ENCODE measurements around the gene YPEL2. TPM values are rescaled to one million over a fixed set of nuclear protein-coding genes. Genes with fewer than 3 reads are reported as not detected.

The YPEL2 gene
- total RNA-seq, 1 experiment from 2014 or later = 4.7 TPM

- TF ChIP-seq ZNF274 (IDR thresholded peaks at IDR 0.05; ENCODE audit: low read depth, low read length) (no peak), EGR1 (IDR thresholded peaks at IDR 0.05; ENCODE audit: low read depth) (no peak), RAD21 (IDR thresholded peaks at IDR 0.05; ENCODE audit: low read depth) (no peak), POLR2AphosphoS5 (IDR thresholded peaks at IDR 0.05; ENCODE audit: low read depth, low read length) (no peak), EZH2phosphoT487 (IDR thresholded peaks at IDR 0.05; ENCODE audit: borderline replicate concordance) (no peak), FOSL1 (IDR thresholded peaks at IDR 0.05; ENCODE audit: low read depth) (no peak), CBX3 (IDR thresholded peaks at IDR 0.05; ENCODE audit: low read depth) (no peak)
- TF ChIP-seq, protein P1, sequence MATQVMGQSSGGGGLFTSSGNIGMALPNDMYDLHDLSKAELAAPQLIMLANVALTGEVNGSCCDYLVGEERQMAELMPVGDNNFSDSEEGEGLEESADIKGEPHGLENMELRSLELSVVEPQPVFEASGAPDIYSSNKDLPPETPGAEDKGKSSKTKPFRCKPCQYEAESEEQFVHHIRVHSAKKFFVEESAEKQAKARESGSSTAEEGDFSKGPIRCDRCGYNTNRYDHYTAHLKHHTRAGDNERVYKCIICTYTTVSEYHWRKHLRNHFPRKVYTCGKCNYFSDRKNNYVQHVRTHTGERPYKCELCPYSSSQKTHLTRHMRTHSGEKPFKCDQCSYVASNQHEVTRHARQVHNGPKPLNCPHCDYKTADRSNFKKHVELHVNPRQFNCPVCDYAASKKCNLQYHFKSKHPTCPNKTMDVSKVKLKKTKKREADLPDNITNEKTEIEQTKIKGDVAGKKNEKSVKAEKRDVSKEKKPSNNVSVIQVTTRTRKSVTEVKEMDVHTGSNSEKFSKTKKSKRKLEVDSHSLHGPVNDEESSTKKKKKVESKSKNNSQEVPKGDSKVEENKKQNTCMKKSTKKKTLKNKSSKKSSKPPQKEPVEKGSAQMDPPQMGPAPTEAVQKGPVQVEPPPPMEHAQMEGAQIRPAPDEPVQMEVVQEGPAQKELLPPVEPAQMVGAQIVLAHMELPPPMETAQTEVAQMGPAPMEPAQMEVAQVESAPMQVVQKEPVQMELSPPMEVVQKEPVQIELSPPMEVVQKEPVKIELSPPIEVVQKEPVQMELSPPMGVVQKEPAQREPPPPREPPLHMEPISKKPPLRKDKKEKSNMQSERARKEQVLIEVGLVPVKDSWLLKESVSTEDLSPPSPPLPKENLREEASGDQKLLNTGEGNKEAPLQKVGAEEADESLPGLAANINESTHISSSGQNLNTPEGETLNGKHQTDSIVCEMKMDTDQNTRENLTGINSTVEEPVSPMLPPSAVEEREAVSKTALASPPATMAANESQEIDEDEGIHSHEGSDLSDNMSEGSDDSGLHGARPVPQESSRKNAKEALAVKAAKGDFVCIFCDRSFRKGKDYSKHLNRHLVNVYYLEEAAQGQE (IDR thresholded peaks at IDR 0.05; ENCODE audit: low read depth) = no peak
These were observed 73.0 kb downstream of the YPEL2 start (continued) for GRCh38 chr17:59404471-59404870.

DNA sequence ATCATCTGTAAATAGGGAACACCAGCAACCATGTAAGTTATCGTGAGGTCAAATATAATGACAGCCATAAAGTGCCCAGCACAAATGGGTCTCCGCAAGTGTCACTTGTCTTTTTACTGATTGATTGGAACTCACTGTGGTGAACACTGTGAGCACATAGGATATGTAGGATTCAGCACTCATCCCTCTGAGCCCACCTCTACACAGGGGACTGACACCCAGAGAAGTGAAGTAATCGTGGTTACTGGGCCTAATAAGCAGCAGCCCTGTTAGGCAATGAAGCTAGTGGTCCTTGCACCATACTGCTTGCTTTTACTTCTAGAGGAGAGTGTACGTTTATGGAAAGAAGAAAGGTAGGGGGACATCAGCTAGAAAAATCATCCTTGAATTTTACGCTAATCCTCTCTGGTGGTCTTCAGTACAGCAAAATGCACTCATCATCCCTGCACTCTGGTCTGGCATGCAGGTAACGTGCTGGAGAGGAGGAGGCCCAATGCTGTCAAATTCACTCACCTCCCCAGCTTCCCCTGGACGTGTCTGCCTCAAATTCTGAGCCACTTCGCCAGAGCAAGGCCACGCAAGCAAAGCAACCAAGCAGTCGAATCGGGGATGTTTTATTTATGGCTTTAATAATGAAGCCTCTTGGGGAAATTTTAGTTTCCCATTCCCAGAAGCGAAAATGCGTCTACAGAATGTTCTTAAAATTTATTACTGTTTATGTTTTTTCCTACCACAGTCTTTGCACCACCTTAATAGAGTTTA, 74.7 kb downstream of the YPEL2 start:
- ATAC-seq = no peak
- POLR2A ChIA-PET = no interaction called here
- no TSS peak for BruUV-seq (replicated peaks)

More for the DNA sequence above, 74.7 kb downstream of the YPEL2 start:
- H3K9me3 ChIP-seq (ENCODE audit: control insufficient read depth in 1 of 2, insufficient read depth in 1 of 2, low read depth in 1 of 2, low read length in 2 of 2) = peaks cover 0 to 8% of the 10 kb centered on the region in 2 experiments; a peak in 1 of 4 replicates
- no peaks in the 10 kb centered on the region for H3K79me2 ChIP-seq (ENCODE audit: insufficient read depth, low read length)
- H3K27ac ChIP-seq (ENCODE audit: low read depth, low read length) = no peak overlapping the region
- no peaks in the 10 kb centered on the region for H3K9me2 ChIP-seq (ENCODE audit: insufficient read depth)
- H3K9ac ChIP-seq (ENCODE audit: low read length) = no peak overlapping the region
- no peaks in the 10 kb centered on the region for H3K36me3 ChIP-seq (ENCODE audit: control insufficient read depth in 1 of 2, insufficient read depth in 2 of 2, low read length in 2 of 2)
- H2AFZ ChIP-seq (ENCODE audit: low read depth, low read length, poor library complexity, severe bottlenecking) = no peak overlapping the region
- no peak overlapping the region for H3K4me2 ChIP-seq (ENCODE audit: low read length)
- ChIA-PET CTCF (no interaction called here), RAD21 (ENCODE audit: low non-redundant PET in 1 of 2, low total read pairs in 2 of 2, uncharacterized antibody in 2 of 2, unreplicated experiment in 2 of 2) (no interaction called here)
- intact Hi-C loops (cut with micrococcal nuclease) = no loop called here
- TF ChIP-seq ELF1 (IDR thresholded peaks at IDR 0.05; ENCODE audit: borderline replicate concordance, low read depth) (no peak), MAX (IDR thresholded peaks at IDR 0.05) (no peak), EZH2 (IDR thresholded peaks at IDR 0.05) (no peak), CBX3 (IDR thresholded peaks at IDR 0.05; ENCODE audit: low read depth) (no peak), EGR1 (IDR thresholded peaks at IDR 0.05; ENCODE audit: low read depth) (no peak), POLR2A (IDR thresholded peaks at IDR 0.05; ENCODE audit: borderline replicate concordance, extremely low read depth, insufficient read depth, insufficient read length) (no peak), RAD21 (IDR thresholded peaks at IDR 0.05; ENCODE audit: low read depth) (no peak)
- TF ChIP-seq, protein P1 (IDR thresholded peaks at IDR 0.05; ENCODE audit: low read depth) = no peak
- H4K20me1 ChIP-seq (ENCODE audit: insufficient read depth) = no peaks in the 10 kb centered on the region
- H3K4me3 ChIP-seq (replicated peaks in 1 of 2; ENCODE audit: low read depth in 1 of 2, low read length in 2 of 2) = no peak overlapping the region
- H3K27me3 ChIP-seq (ENCODE audit: insufficient read depth, low read length) = no peaks in the 10 kb centered on the region
- no peak for DNase-seq (ENCODE audit: low read depth, low spot score)
- 0 out of 4 replicates have a peak, but pooled peaks cover 0 to 3% of the 10 kb centered on the region in 2 experiments for H3K4me1 ChIP-seq (ENCODE audit: control insufficient read depth in 1 of 2, insufficient read depth in 2 of 2, low read length in 2 of 2)

Data from HCT116 (cell line).